ENCODE data around the gene INA. TPM values are rescaled to one million over a fixed set of nuclear protein-coding genes. Genes with fewer than 3 reads are reported as not detected.

INA gene
- polyA plus RNA-seq, 3 donors, result not detected

- Mint-ChIP-seq H3K4me1 (peaks cover 8% of the 10 kb centered on the region), H3K27me3 (ENCODE audit: low read depth in 3 of 3) (no peaks in the 10 kb centered on the region), H3K9me3 (peaks cover 0 to 2% (median 0%) of the 10 kb centered on the region in 7 donors), H3K36me3 (peaks cover 23 to 66% of the 10 kb centered on the region in 2 donors), H3K4me3 (no peak overlapping the region), H3K27ac (no peak overlapping the region)
- Histone ChIP-seq H3K4me2 (replicated peaks; ENCODE audit: extremely low read depth, low read length, poor library complexity, severe bottlenecking) (no peak overlapping the region), H3K9ac (ENCODE audit: insufficient read depth, low read length, poor library complexity, severe bottlenecking) (no peak overlapping the region), H3K36me3 (replicated peaks in 1 of 2; ENCODE audit: control insufficient read depth in 1 of 2, insufficient read depth in 2 of 2, low read length in 2 of 2) (peaks cover 13 to 63% of the 10 kb centered on the region in 2 donors), H3K79me2 (ENCODE audit: insufficient read depth, low read length) (no peaks in the 10 kb centered on the region), H3K4me3 (replicated peaks in 1 of 3; ENCODE audit: low read depth in 2 of 3, low read length in 3 of 3) (no peak overlapping the region), H3K4me1 (ENCODE audit: control insufficient read depth in 1 of 2, insufficient read depth in 2 of 2, low read length in 2 of 2) (no peaks in the 10 kb centered on the region), H3K27me3 (ENCODE audit: control insufficient read depth in 2 of 2, insufficient read depth in 2 of 2, low read length in 2 of 2) (no peaks in the 10 kb centered on the region), H2AFZ (ENCODE audit: insufficient read depth, low read depth, low read length, poor library complexity, severe bottlenecking) (no peak overlapping the region), H3K9me3 (replicated peaks in 1 of 2; ENCODE audit: control insufficient read depth in 1 of 2, insufficient read depth in 1 of 2, low read length in 2 of 2) (no peaks in the 10 kb centered on the region), H4K20me1 (ENCODE audit: insufficient read depth, low read length) (no peaks in the 10 kb centered on the region), H3K27ac (ENCODE audit: low read depth in 1 of 2, low read length in 2 of 2) (no peak overlapping the region)
- peak; percentile 1 to 42 (median 8) for DNase-seq
- intact Hi-C loops (cut with micrococcal nuclease), result loop anchor here (5.0 to 10.0 kb wide), 2 partner anchors 417 to 419 kb away; partner anchors contain the start of gene CNNM2 (in 2 of the 2)
- TF ChIP-seq, protein P1, sequence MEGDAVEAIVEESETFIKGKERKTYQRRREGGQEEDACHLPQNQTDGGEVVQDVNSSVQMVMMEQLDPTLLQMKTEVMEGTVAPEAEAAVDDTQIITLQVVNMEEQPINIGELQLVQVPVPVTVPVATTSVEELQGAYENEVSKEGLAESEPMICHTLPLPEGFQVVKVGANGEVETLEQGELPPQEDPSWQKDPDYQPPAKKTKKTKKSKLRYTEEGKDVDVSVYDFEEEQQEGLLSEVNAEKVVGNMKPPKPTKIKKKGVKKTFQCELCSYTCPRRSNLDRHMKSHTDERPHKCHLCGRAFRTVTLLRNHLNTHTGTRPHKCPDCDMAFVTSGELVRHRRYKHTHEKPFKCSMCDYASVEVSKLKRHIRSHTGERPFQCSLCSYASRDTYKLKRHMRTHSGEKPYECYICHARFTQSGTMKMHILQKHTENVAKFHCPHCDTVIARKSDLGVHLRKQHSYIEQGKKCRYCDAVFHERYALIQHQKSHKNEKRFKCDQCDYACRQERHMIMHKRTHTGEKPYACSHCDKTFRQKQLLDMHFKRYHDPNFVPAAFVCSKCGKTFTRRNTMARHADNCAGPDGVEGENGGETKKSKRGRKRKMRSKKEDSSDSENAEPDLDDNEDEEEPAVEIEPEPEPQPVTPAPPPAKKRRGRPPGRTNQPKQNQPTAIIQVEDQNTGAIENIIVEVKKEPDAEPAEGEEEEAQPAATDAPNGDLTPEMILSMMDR (IDR thresholded peaks at IDR 0.05), result peak; percentile 72
- WGBS (ENCODE audit: insufficient coverage), result no CpG with 5 or more reads among the region's 2 CpGs
These were observed 57.1 kb downstream of the INA start for GRCh38 chr10:103333934-103334520.

- DNase-seq, result no peak
- Histone ChIP-seq H3K4me1 (ENCODE audit: control insufficient read depth in 1 of 2, insufficient read depth in 2 of 2, low read length in 2 of 2) (no peaks in the 10 kb centered on the region), H3K9me3 (replicated peaks in 1 of 2; ENCODE audit: control insufficient read depth in 1 of 2, insufficient read depth in 1 of 2, low read length in 2 of 2) (no peaks in the 10 kb centered on the region), H3K27ac (ENCODE audit: low read depth in 1 of 2, low read length in 2 of 2) (no peak overlapping the region), H3K9ac (ENCODE audit: insufficient read depth, low read length, poor library complexity, severe bottlenecking) (no peak overlapping the region), H3K79me2 (ENCODE audit: insufficient read depth, low read length) (no peaks in the 10 kb centered on the region), H3K4me3 (replicated peaks in 1 of 3; ENCODE audit: low read depth in 2 of 3, low read length in 3 of 3) (no peak overlapping the region), H3K36me3 (replicated peaks in 1 of 2; ENCODE audit: control insufficient read depth in 1 of 2, insufficient read depth in 2 of 2, low read length in 2 of 2) (peaks cover 16 to 68% of the 10 kb centered on the region in 2 donors), H3K4me2 (replicated peaks; ENCODE audit: extremely low read depth, low read length, poor library complexity, severe bottlenecking) (no peak overlapping the region), H4K20me1 (ENCODE audit: insufficient read depth, low read length) (no peaks in the 10 kb centered on the region), H3K27me3 (ENCODE audit: control insufficient read depth in 2 of 2, insufficient read depth in 2 of 2, low read length in 2 of 2) (no peaks in the 10 kb centered on the region), H2AFZ (ENCODE audit: insufficient read depth, low read depth, low read length, poor library complexity, severe bottlenecking) (no peak overlapping the region)
- Mint-ChIP-seq H3K9me3 (peaks cover 0 to 2% (median 0%) of the 10 kb centered on the region in 7 donors), H3K27me3 (ENCODE audit: low read depth in 3 of 3) (no peaks in the 10 kb centered on the region), H3K27ac (no peak overlapping the region), H3K4me3 (no peak overlapping the region), H3K36me3 (peaks cover 28 to 66% of the 10 kb centered on the region in 2 donors), H3K4me1 (peaks cover 8% of the 10 kb centered on the region)
- TF ChIP-seq, protein P1 (IDR thresholded peaks at IDR 0.05), result no peak
- intact Hi-C loops (cut with micrococcal nuclease), result loop anchor here (5.0 to 10.0 kb wide), 2 partner anchors 417 to 420 kb away; partner anchors contain the start of gene CNNM2 (in 2 of the 2)
These were observed 57.6 kb downstream of the INA start for GRCh38 chr10:103334567-103334966.
